Lung (tissue), 12 donors: ENCODE measurements around the gene SCARF2. TPM values are rescaled to one million over a fixed set of nuclear protein-coding genes. Genes with fewer than 3 reads are reported as not detected.

Experiments
- ATAC-seq: fragments of 200-7000 bp; cut with Tn5 transposase; one replicate; pipeline ENCODE4 v1.9.1; 2020; ENCODE audit warnings: moderate number of reproducible peaks; ENCODE audit not compliant: insufficient read depth, low FRiP score
- DNase-seq, 3 donors: peaks; one replicate each; pipeline ENCODE4 v3.0.0-alpha.2; 2013 to 2017
- H3K27ac ChIP-seq, 2 donors: one replicate each; pipeline ENCODE4 v1.5.1; 2013; ENCODE audit warnings: mild to moderate bottlenecking in 2 of 2, moderate library complexity in 2 of 2, control low read depth in 1 of 2, inconsistent platforms in 1 of 2, low read depth in 1 of 2, low read length in 1 of 2
- H3K27me3 ChIP-seq, 3 donors: one replicate each; pipeline ENCODE4 v1.5.1; 2013; ENCODE audit warnings: low read length in 2 of 3; ENCODE audit not compliant: control insufficient read depth in 3 of 3, insufficient read depth in 3 of 3
- H3K36me3 ChIP-seq, 4 donors: one replicate each; pipeline ENCODE4 v1.5.1; 2013; ENCODE audit warnings: low read length in 4 of 4, mild to moderate bottlenecking in 1 of 4, moderate library complexity in 1 of 4; ENCODE audit not compliant: control insufficient read depth in 4 of 4, insufficient read depth in 4 of 4
- H3K4me1 ChIP-seq, 5 donors: one replicate each; pipeline ENCODE4 v1.5.1; 2013; ENCODE audit warnings: low read length in 5 of 5, mild to moderate bottlenecking in 2 of 5, moderate library complexity in 1 of 5; ENCODE audit not compliant: control insufficient read depth in 5 of 5, insufficient read depth in 5 of 5
- H3K4me3 ChIP-seq: one replicate; pipeline ENCODE4 v1.5.1; 2013; ENCODE audit warnings: mild to moderate bottlenecking, control low read depth, moderate library complexity
- H3K9ac ChIP-seq, 2 donors: one replicate each; pipeline ENCODE4 v1.5.1; 2013; ENCODE audit warnings: low read length in 2 of 2, control low read depth in 1 of 2; ENCODE audit not compliant: insufficient read depth in 1 of 2
- H3K9me3 ChIP-seq, 4 donors: one replicate each; pipeline ENCODE4 v1.5.1; 2013; ENCODE audit warnings: low read length in 3 of 4, mild to moderate bottlenecking in 1 of 4, moderate library complexity in 1 of 4; ENCODE audit not compliant: control insufficient read depth in 4 of 4, insufficient read depth in 3 of 4
- CTCF ChIP-seq: IDR thresholded peaks from 2 replicates; pipeline ENCODE4 v1.5.1; 2012; ENCODE audit warnings: mild to moderate bottlenecking; ENCODE audit errors: control extremely low read depth, extremely low read depth
- WGBS, 2 donors: extraction: QIAGEN DNeasy Blood & Tissue Kit; methylation state at CpG; one replicate each; pipeline ENCODE4 v1.1.7; 2013; 5-methylcytosine and 5-hydroxymethylcytosine counted together
- polyA plus RNA-seq, 2 donors: library from polyadenylated mRNA; stranded (reverse); fragments of 200-250 nt; gene quantifications; one replicate each; pipeline ENCODE4 v1.2.1, GENCODE V29; 2013
- total RNA-seq, 2 donors: library from RNA; depleted of rRNA in 1 of 2; stranded (reverse); fragments of >200 nt in 1 of 2; gene quantifications; one replicate each; pipeline ENCODE4 v1.2.1, GENCODE V29; 2014 to 2021
- donor health status: control.
- donor health status: control.
- donor health status: Bipolar disorder and iron deficiency.
- donor health status: healthy.
- donor health status: DM: yes; HTN: yes; CAD: no.

The SCARF2 gene
- total and polyA plus RNA-seq, 4 donors = 4.7 to 32.9 (median 16.4) TPM

DNA sequence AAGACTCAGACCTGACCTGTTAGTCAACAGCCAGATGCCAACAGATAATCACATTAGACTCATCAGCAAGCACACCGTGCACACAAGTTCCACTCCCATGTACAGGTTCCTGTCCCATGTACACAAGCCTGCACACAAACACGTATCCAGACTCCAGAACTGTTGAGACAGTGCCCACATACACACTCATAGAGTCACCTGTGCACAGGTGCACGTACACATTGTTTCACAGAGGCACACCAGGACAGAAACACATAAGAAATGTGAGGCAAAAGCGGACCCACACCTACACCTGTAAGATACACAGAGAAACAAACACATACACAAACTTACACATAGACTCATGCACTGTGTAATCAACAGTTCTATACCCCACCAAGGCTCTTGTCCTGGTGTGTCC is 46.4 kb downstream of the SCARF2 start:
- no peaks in the 10 kb centered on the region for H3K9me3 ChIP-seq
- H3K27ac ChIP-seq = no peak overlapping the region
- 86 to 91% methylated on average over 4 of the region's 4 CpGs for WGBS, 2 donors
- peaks cover 0 to 22% (median 3%) of the 10 kb centered on the region in 5 donors for H3K4me1 ChIP-seq
- no peaks in the 10 kb centered on the region for H3K27me3 ChIP-seq
- H3K4me3 ChIP-seq = no peak overlapping the region
- no peak for DNase-seq
- H3K9ac ChIP-seq = no peak overlapping the region
- TF ChIP-seq CTCF = no peak
- no peaks in the 10 kb centered on the region for H3K36me3 ChIP-seq
- no peak for ATAC-seq

DNA sequence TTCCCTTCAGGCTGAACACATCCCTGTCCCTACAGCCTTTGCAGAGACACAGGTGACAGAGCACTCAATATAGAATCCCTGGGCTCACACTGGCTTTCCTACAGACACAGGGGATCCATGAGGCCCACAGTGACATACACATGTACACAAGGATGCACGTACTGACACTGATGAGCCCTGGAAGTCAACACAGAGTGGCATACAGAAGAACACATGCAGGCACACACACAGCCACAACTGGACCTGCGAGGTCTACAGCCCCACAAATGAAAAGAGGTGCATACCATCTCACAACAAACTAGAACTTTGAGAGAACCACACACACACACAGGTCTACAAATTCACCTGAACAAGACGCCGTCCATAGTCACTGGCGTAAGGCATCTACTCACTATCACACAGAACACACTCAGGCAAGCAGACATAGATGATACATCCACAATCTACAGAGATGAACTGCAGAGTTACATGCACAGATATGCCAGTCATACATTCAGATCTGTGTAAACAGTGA is 47.2 kb downstream of the SCARF2 start:
- 91 to 97% methylated on average over 5 of the region's 5 CpGs for WGBS, 2 donors

GRCh38 chr22:20389288-20389687 is 48.3 kb downstream of the SCARF2 start:
- 94 to 96% methylated on average over 6 of the region's 6 CpGs for WGBS, 2 donors
- Histone ChIP-seq H3K27me3 (no peaks in the 10 kb centered on the region), H3K27ac (no peak overlapping the region), H3K9me3 (no peaks in the 10 kb centered on the region), H3K4me1 (peaks cover 0 to 6% (median 0%) of the 10 kb centered on the region in 5 donors), H3K36me3 (no peaks in the 10 kb centered on the region), H3K4me3 (no peak overlapping the region), H3K9ac (no peak overlapping the region)
- DNase-seq (no peak), ATAC-seq (no peak)
- no peak for TF ChIP-seq CTCF

More for the DNA sequence above, 47.2 kb downstream of the SCARF2 start:
- Histone ChIP-seq H3K36me3 (no peaks in the 10 kb centered on the region), H3K27ac (no peak overlapping the region), H3K9me3 (no peaks in the 10 kb centered on the region), H3K27me3 (no peaks in the 10 kb centered on the region), H3K9ac (no peak overlapping the region), H3K4me1 (peaks cover 0 to 15% (median 2%) of the 10 kb centered on the region in 5 donors), H3K4me3 (no peak overlapping the region)
- no peak for DNase-seq
- no peak for ATAC-seq
- no peak for TF ChIP-seq CTCF

GRCh38 chr22:20388200-20388599 is 49.4 kb downstream of the SCARF2 start:
- ATAC-seq (no peak), DNase-seq (no peak)
- Histone ChIP-seq H3K4me3 (no peak overlapping the region), H3K9ac (no peak overlapping the region), H3K4me1 (peaks cover 0 to under 1% (median 0%) of the 10 kb centered on the region in 5 donors), H3K27ac (no peak overlapping the region), H3K36me3 (no peaks in the 10 kb centered on the region), H3K9me3 (no peaks in the 10 kb centered on the region), H3K27me3 (no peaks in the 10 kb centered on the region)
- no peak for TF ChIP-seq CTCF
